Measurements from ENCODE around the gene TRAF5.

- TF ChIP-seq, protein P1, sequence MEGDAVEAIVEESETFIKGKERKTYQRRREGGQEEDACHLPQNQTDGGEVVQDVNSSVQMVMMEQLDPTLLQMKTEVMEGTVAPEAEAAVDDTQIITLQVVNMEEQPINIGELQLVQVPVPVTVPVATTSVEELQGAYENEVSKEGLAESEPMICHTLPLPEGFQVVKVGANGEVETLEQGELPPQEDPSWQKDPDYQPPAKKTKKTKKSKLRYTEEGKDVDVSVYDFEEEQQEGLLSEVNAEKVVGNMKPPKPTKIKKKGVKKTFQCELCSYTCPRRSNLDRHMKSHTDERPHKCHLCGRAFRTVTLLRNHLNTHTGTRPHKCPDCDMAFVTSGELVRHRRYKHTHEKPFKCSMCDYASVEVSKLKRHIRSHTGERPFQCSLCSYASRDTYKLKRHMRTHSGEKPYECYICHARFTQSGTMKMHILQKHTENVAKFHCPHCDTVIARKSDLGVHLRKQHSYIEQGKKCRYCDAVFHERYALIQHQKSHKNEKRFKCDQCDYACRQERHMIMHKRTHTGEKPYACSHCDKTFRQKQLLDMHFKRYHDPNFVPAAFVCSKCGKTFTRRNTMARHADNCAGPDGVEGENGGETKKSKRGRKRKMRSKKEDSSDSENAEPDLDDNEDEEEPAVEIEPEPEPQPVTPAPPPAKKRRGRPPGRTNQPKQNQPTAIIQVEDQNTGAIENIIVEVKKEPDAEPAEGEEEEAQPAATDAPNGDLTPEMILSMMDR (conservative IDR thresholded peaks at IDR 0.05; ENCODE audit: low read length): no peak
- no peak for TF ChIP-seq EZH2phosphoT487 (IDR thresholded peaks at IDR 0.05; ENCODE audit: borderline replicate concordance)
Measured at GRCh38 chr1:211309617-211310016, 17.0 kb upstream of the TRAF5 start.
